Measurements from ENCODE around the gene JPT1. TPM values are rescaled to one million over a fixed set of nuclear protein-coding genes. Genes with fewer than 3 reads are reported as not detected.

JPT1 gene
- total RNA-seq, 1 experiment from 2014 or later: 265 TPM

DNA sequence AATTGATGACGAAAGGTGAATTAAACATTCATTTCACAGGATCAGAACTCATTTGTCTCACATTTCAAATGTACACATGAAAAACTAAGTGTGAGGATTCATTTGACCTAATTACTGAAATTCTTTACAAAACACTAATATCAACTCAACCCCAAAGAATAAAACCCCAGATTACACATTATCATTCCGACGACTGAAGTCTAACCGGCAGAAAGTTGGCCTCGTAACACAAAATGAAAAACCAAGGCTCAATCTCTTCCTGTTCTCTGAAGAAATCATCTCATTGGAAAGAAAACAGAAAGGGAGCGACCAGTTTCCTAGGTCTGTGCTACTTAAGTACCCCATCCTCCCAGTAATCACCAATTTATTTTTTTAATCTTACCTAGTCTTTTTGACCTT is 1.8 kb downstream of the JPT1 start:
- no peak overlapping the region for H4K5ac ChIP-seq (ENCODE audit: insufficient read length, low read depth, low read length)
- H4K8ac ChIP-seq (replicated peaks; ENCODE audit: insufficient read length, low read depth, low read length): no peak overlapping the region
- H2BK12ac ChIP-seq (ENCODE audit: insufficient read length, low read depth, low read length): no peak overlapping the region
- no peak overlapping the region for H3K18ac ChIP-seq (ENCODE audit: insufficient read length, low read depth, low read length)
- H3K23ac ChIP-seq (ENCODE audit: insufficient read length, low read depth, low read length): no peak overlapping the region
- no peak overlapping the region for H2AFZ ChIP-seq (ENCODE audit: low read length)
- H3K14ac ChIP-seq (ENCODE audit: insufficient read depth, low read length): no peak overlapping the region
- H2BK15ac ChIP-seq (ENCODE audit: low read depth, low read length): no peak overlapping the region
- Mint-ChIP-seq H3K4me3 (peak overlapping the region; percentile 94 to 99), H3K27me3 (ENCODE audit: low read depth) (peaks cover 2% of the 10 kb centered on the region; the same call in 1 of the 2 replicates), H3K36me3 (ENCODE audit: insufficient read depth in 1 of 3, low read depth in 3 of 3) (peaks cover 28 to 44% (median 30%) of the 10 kb centered on the region in 3 experiments), H3K9me3 (peaks cover 0 to 8% of the 10 kb centered on the region in 2 experiments; a peak in 2 of 5 replicates), H3K27ac (peak overlapping the region; percentile 75 to 96 (median 90); a peak in 5 of 7 replicates), H3K4me1 (peaks cover 27 to 45% of the 10 kb centered on the region in 2 experiments)
- no peak overlapping the region for H2BK5ac ChIP-seq (ENCODE audit: insufficient read length, low read length)
- H4K91ac ChIP-seq (ENCODE audit: insufficient read length, low read depth, low read length): no peak overlapping the region
- H2BK20ac ChIP-seq (ENCODE audit: low read depth, low read length, poor library complexity, severe bottlenecking): no peak overlapping the region
- H3K4me2 ChIP-seq (ENCODE audit: insufficient read depth, insufficient read length, low read length): peak overlapping the region; percentile 95
- H3K4me1 ChIP-seq (ENCODE audit: insufficient read depth, low read length): no peaks in the 10 kb centered on the region; the same call in 1 of the 2 replicates
- no CpG with 5 or more reads among the region's 6 CpGs for WGBS (ENCODE audit: extremely low coverage, insufficient read length, low lambda C conversion rate)
- no peak overlapping the region for H3K27ac ChIP-seq (ENCODE audit: insufficient read length, low read depth, low read length)
- TF ChIP-seq CTCF (conservative IDR thresholded peaks at IDR 0.05): no peak
- H3K79me1 ChIP-seq (ENCODE audit: insufficient read depth, low read depth, low read length, poor library complexity, severe bottlenecking): peaks cover 3% of the 10 kb centered on the region
- H3K56ac ChIP-seq (ENCODE audit: insufficient read length, low read depth, low read length): no peak overlapping the region
- no peak overlapping the region for H2BK120ac ChIP-seq (ENCODE audit: low read depth, low read length, poor library complexity, severe bottlenecking)
- H3K23me2 ChIP-seq (ENCODE audit: insufficient read length, low read depth, low read length, poor library complexity, severe bottlenecking): peaks cover 8% of the 10 kb centered on the region
- peaks cover 36% of the 10 kb centered on the region for H3K79me2 ChIP-seq (ENCODE audit: insufficient read depth, low read length)
- no peaks in the 10 kb centered on the region for H4K20me1 ChIP-seq (ENCODE audit: control insufficient read depth, insufficient read depth, insufficient read length)
- peak overlapping the region; percentile 90 for H3K9ac ChIP-seq (ENCODE audit: extremely low read depth, insufficient read length, low read length)
- no peak overlapping the region for H2AK5ac ChIP-seq (ENCODE audit: insufficient read length, low read length)
- H3K27me3 ChIP-seq (ENCODE audit: insufficient read depth, low read length): no peaks in the 10 kb centered on the region
- H3K9me3 ChIP-seq (ENCODE audit: control insufficient read depth, low read depth, low read length): no peaks in the 10 kb centered on the region
- H3K4ac ChIP-seq (ENCODE audit: low read depth, low read length): no peak overlapping the region
- DNase-seq: no peak
- H3T11ph ChIP-seq (ENCODE audit: low read length): no peak overlapping the region

All from H9 (cell line).